Epithelial cell of prostate (primary cell): Measurements from ENCODE around the gene SLC25A33.
A peak's percentile ranks its signal among the peaks of the same experiment; 100 is the strongest.

Experiments
- DNase-seq: peaks from one replicate; pipeline ENCODE4 v3.0.0-alpha.2; 2011; ENCODE audit warnings: low read depth, low spot score
- H3K27ac ChIP-seq: fragments of 450-650 bp; 2 replicates; pipeline ENCODE4 v1.5.1; 2017; ENCODE audit warnings: mild to moderate bottlenecking

The SLC25A33 gene

DNA sequence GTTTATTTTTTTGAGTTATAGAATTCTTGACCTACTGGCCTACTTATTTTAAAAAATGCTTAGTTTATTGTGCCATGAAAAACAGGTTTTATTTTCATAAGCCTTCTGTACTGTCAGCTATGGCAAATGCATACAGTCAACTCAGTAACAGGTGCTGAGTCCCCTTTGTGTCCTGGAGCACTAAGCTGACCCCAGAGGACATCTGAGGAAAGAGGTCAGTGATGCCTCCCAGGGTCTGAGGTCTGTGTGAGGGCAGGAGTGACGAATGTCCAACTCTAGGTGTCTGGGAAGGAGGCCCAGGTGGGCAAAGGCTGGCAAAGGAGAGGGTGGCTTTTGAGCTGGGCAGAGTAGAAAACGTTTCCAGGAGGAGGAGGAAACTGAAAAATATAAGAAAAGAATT, 41.7 kb downstream of the SLC25A33 start:
- H3K27ac ChIP-seq = no peak overlapping the region
- DNase-seq = no peak

DNA sequence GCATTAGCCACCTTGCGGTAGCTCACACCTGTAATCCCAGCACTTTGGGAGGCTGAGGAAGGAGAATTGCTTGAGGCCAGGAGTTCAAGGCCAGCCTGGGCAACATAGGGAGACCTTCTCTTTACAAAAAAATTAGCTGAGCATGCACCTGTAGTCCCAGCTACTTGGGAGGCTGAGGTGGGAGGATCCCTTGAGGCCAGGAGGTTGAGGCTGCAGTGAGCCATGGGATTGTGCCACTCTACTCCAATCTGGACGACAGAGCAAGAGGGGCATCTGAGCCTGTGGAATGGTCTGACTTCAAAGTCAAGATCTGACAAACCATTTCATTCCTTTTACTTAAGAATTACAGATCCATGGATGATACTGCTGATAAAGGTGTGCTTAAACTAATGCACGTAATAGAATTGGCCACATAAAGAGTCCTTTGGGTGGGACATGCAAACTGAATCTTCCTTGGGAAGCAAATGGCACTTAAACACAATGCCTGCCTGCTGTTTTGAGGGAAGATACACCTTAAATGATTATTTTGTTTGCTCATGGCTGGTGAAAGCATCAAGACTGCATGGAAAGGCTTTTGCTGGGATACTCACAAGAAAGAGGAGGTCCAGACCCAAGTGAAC, 47.0 kb downstream of the SLC25A33 start:
- no peak overlapping the region for H3K27ac ChIP-seq
- no peak for DNase-seq

DNA sequence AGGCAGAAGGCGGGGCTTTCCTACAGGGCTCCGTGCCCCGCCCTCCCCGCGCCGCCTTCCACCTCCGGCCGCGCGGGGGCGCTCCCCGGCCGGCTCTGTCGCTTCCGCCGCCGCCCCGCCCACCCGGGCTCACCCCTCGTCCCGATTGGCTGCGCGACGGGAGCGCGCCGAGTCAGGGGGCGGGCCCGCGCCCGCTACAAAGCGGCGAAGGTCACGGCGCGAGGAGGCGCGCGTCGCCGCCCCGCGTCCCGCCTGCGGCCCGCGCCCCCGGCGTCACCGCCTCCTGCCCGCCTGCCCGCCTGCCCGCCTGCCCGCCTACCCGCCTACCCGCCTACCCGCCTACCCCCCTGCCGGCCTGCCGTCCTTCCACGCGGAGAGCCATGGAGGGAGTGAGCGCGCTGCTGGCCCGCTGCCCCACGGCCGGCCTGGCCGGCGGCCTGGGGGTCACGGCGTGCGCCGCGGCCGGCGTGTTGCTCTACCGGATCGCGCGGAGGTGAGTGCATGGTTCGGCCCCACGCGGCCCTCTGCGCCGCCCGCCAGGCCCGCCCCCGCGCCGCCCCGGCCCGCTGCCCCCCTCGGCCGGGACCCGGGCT, 49.4 kb downstream of the SLC25A33 start, which contains the start of gene TMEM201:
TSS of gene TMEM201 (plus strand) at position 361 of the 593 bp plus-strand sequence. CDS start at position 381, 20 bp downstream.
- H3K27ac ChIP-seq = no peak within 1 kb of the TSS
- peak; percentile 22 for DNase-seq

GRCh38 chr1:9589144-9589718, 50.0 kb downstream of the SLC25A33 start:
- H3K27ac ChIP-seq = no peak overlapping the region
- DNase-seq = no peak

DNA sequence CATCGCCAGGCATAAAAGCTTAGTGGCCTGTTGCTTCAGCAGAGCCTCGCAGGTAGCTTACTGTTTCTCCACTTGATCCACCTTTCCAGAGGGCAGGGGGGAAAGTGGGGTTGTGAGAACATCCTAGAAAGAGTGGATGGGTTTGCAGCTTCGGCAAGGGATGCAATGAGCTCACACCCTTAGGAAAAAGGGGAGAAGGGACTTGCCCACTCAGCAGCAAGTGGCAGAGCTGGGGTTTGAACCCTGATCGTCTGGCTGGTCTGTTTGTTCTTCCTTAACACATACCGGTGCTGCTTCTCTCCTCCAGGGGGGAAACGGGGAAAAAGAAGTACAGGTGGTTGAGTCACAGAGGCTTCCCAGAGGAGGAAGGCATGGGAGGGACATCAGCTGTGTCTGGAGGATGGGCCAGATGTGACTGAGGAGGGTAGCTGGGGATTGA, 50.5 kb downstream of the SLC25A33 start:
- no peak for DNase-seq
- no peak overlapping the region for H3K27ac ChIP-seq

GRCh38 chr1:9590201-9590600, 50.9 kb downstream of the SLC25A33 start:
- DNase-seq = no peak
- no peak overlapping the region for H3K27ac ChIP-seq

DNA sequence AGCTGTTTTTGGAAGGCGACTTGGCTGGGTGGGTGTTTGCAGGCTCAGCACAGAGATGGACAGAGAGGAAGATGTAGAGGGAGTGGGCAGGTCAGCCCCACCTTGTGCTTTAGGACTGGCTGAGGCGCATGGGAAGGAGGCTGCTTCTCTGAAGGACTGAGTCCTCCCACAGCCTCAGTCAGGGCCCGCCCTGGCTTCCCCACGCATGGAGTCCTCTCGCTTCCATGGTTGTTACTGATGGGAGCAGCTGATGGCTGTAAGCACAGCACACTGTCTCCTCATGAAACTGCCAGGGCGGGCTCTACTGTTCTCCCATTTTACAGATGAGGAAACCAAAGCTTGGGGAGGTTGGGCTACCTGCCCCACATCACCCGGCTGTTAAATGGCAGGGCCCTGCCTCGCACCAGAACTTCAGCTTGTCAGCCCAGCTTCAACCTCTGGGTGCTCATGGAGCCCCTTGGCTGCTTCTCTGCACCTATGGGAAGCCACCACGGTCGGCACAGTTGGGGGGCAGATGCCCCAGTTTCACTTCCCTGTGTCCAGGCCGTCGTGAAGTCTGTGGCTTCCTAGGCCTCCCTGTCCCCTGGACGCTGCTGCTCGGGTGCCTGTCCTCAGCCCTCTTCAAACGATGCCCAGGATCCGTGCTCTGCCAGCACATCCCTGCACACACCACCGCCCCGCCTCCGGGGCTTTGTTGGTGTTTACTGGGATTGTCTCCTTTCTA, 51.8 kb downstream of the SLC25A33 start:
- H3K27ac ChIP-seq = no peak overlapping the region
- DNase-seq = no peak

DNA sequence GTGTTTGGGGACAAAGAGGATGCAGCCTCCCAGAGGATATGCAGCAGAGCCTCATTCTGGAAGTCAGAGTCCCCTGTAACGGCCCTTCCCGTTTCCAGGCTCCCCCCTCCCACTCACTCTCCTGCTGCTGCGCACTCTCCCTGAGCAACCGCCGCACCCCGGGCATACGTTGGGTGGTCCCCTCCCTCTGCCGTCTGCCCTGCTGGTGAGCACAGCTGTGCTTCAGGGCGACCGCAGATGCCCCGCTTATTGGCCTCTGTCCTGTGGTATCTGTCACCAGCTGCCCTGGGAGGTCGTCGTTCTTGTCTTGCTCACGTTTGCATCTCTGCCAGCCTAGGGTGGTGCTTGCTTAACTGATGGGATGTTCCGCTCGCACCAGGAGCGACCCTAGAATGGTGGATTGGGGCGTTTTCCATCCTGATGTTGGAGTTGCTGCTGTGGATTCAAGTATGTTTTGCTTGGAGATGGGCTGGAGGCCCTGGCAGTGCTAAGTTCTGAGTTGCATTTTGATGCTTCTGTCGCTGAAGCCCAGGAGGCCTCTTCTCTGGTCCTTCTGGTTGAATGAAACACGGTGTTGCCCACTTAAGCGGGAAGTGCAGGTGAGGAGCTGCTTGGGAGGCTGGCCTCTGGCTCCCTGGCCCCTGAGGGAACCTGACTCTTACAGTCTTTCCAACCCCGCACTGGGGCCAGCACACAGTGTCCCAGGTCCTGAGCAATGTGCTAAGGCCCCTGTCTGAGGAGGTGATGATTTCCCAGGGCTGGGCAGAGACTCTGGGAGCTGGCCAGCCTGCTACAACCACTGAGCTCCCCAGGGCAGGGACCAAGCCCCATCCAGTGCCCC, 52.6 kb downstream of the SLC25A33 start:
- DNase-seq = no peak
- H3K27ac ChIP-seq = no peak overlapping the region

DNA sequence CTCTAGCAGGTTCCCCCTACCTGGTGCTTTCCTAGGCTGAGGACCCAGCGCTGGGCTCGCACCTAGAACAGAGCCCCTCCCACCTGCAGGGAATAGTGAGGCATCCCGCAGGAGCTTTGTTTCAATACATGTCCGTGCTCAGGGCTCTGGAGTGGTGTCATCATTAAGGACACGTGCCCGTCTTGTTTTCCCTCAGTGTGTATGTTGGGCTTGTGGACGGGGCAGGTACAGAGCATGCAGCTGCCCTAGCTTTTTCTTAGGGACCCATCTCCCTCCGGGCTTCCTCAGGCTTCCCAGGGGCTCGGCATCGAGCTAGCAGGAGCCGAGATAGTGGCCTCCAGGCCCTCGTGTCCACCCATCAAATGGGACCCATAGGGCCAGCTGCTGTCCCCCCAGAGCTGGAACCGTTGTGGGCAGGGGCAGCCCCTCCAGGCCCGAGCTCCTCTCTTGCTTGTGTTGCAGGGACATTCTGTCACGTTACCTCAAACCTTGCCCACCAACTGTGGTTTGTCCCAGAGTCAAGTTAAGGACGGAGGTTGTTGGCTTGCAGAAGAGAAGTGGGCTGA, 53.3 kb downstream of the SLC25A33 start:
- peak overlapping the region; percentile 57 for H3K27ac ChIP-seq
- DNase-seq = no peak

DNA sequence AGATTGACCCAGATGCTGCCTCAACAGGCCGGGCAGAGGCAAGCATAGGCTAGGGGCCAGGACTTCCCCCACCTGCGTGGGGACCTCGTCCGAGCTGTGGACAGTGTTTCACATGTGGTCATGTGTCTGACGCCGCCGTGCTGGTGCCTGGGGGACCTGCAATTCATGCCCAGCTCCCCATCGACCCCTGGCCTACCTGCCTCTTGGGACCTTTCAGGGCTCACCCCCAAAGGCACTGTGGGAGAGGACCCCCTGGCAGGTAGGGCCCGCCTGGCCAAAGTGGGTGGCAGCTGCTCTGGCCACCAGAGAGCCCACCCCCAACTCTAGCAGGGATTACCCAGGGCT, 53.9 kb downstream of the SLC25A33 start:
- peak overlapping the region; percentile 57 for H3K27ac ChIP-seq
- no peak for DNase-seq

DNA sequence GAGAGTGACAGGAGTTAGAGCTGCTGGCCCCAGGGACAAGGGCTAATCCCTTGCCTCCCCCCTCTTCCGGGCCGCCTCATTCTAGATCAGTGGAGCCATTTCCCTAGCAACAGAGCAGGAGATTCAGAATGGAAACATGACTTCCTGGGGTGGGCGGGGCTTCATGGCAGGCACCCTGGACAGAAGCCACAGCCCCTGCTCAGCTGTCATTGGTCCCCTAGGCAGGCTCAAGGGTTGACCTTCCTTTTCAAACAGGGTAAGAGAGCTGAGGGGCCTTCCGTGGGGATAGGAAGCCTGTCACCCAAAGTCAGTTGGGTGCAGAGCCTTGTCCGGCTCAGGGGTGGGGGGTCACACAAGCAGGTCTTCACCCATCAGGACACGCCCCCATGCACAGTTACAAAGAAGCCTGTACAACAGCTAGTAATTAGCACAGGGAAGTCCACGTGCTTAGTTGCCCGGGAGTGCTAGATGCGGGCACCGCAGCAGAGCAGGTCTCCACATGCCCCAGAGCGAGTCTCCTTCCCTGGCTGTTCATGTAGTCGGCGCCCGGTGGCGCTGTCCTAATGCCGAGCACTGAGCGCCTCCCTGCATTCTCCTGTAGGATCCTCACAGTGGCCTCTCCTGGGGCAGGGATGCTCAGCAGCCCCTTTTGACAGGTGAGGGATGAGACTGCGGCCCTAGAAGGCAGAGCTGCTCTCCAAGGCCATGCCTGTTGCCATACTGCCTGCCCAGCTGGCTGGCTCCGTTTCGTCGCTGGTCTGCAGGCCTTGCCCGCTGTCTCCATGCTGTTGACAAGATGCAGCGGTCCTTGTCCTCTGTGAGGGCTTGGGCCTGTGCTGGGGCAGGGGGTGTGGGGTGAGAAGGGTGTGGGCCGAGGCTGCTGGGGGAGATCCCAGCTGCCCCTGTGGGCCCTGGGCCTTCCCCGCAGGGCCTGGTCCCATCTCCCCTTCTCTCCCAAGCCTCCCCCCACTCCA, 54.5 kb downstream of the SLC25A33 start:
- peak; percentile 75 for DNase-seq
- peak overlapping the region; percentile 57 for H3K27ac ChIP-seq

DNA sequence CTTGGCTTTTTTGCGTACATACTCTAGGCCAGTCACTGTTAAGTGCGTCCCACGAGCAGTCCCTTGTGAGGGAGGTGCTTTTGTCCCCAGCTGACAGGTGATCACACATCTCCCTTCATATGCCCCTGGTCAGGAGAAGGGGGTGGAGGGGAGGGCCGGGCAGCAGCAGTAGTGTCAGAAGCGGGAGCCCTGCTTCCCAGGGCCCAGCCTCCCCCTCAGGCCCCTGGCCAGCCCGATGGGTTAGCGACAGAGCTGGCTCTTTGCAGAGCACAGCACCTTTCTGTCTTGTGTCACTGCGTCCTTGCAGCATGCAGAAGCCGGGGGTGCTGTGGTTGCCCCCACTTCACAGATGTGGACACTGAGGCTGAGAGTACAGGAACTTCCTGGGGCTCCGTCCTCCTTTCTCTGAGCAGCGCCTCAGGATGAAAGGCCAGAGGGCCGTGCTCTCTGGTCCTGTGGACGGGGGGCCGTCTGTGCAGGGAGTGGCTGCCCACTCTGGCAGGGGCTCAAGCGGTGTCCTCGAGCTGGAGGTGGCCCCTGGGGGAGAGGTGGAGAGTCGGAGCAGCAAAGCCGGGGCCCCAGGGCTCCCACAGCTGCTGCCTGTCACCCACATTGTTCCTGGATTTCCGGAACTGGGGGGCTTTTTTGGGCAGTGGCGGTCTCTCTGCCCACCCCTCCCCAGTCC, 55.3 kb downstream of the SLC25A33 start:
- no peak for DNase-seq
- no peak overlapping the region for H3K27ac ChIP-seq

GRCh38 chr1:9595156-9595967, 56.1 kb downstream of the SLC25A33 start:
- H3K27ac ChIP-seq = no peak overlapping the region
- no peak for DNase-seq

- no peak overlapping the region for H3K27ac ChIP-seq
- no peak for DNase-seq
Measured at GRCh38 chr1:9595968-9596340, 56.7 kb downstream of the SLC25A33 start.

DNA sequence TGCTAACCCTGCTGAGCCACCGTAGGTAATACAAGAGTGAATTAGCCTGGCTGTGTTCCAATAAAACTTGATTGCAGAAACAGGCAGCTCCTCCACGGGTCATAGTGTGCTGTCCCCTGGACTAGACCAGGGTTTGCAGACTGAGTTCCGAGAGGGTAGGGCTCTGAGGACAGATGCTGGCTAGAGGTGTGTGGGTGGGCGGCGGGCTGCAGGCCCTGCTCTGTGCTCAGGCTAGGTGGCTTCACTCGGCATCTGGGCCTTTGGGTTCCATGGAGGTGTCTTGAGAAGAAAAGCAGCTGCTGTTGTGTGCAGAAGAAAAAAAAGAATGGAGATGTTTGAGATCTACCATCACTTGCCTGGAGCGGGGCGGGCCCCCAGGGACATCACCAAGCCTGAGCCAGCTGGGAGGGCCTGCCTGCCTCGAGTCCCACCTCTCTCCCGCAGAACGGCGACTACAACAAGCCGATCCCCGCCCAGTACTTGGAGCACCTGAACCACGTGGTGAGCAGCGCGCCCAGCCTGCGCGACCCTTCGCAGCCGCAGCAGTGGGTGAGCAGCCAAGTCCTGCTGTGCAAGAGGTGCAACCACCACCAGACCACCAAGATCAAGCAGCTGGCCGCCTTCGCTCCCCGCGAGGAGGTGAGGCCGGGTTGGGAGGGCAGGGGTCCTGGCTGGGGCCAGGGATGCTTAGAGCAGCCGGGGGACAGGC, 57.3 kb downstream of the SLC25A33 start:
- H3K27ac ChIP-seq = no peak overlapping the region
- DNase-seq = no peak

DNA sequence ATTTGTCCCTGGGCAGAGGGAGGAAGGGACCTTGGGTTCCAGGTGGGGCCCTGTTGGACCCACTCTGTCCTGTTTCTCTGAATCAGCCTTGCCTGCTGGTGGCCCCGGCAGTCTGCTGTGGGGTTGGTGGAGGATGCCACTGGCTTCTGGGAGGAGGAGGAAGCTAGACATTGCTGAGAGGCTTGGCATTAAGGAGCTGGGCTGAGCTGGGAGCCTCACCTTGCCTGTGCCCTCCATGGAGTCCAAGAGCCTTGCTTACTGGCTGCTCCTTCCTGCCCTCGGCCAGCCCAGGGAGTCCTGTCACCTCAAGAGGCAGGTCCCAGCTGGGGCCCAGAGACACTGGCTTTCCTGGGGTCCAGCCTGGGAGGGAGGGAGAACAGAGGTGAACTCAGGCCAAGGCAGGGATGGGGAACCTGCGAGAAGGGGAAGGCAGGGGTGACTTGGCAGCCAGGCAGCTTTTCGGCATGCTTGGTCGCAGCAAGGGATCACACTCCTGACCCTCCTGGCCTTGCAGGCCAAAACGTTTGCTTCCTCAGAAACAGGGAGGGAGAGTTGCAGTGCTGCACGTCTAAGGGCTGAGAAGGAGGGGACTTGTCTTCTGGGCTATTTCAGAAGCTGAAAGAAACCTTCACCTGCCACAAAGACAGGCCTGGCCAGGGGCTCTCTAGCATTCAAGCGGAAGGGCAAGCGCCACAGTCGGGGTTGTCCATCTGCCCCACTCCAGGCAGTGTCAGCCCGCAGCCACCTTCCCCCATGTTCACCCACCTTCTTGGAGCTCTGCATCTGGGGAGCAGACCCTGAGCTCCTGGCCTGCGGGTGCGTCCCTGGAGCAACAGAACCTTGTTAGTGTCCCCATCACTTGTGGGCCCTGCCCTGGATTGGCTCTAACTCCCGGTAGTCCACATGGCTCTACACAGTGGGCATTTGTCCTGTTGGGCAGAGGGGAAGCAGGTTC, 58.4 kb downstream of the SLC25A33 start:
- H3K27ac ChIP-seq = no peak overlapping the region
- DNase-seq = no peak
